WTC11 (cell line): Measurements from ENCODE around the gene C1QL4. TPM values are rescaled to one million over a fixed set of nuclear protein-coding genes. Genes with fewer than 3 reads are reported as not detected.

Source experiments
- CBFB ChIP-seq: sonication (generic); formaldehyde crosslinking; IDR thresholded peaks from 2 replicates; pipeline ENCODE4 v1.8.1; 2022; ENCODE audit warnings: mild to moderate bottlenecking, low read depth, missing genetic modification reagents
- ELF4 ChIP-seq: sonication (generic); formaldehyde crosslinking; IDR thresholded peaks from 2 replicates; pipeline ENCODE4 v1.8.1; 2022; ENCODE audit warnings: low read depth, mild to moderate bottlenecking, moderate library complexity, missing genetic modification reagents
- ESRRA ChIP-seq: sonication (generic); formaldehyde crosslinking; IDR thresholded peaks from 2 replicates; pipeline ENCODE4 v1.8.1; 2022; ENCODE audit warnings: mild to moderate bottlenecking, missing genetic modification reagents, borderline replicate concordance
- FOXK1 ChIP-seq: sonication (generic); formaldehyde crosslinking; IDR thresholded peaks from 2 replicates; pipeline ENCODE4 v1.8.0; 2022; ENCODE audit warnings: mild to moderate bottlenecking, moderate library complexity, missing genetic modification reagents
- JAZF1 ChIP-seq: fragments of 250-450 bp; sonication (Bioruptor Pico); IDR thresholded peaks from 2 replicates; pipeline ENCODE4 v1.9.0; 2021; ENCODE audit warnings: moderate library complexity, mild to moderate bottlenecking, inconsistent platforms
- OVOL2 ChIP-seq: fragments of 250-450 bp; sonication (Bioruptor Pico); IDR thresholded peaks from 2 replicates; pipeline ENCODE4 v1.9.0; 2021; ENCODE audit warnings: mild to moderate bottlenecking, borderline replicate concordance
- SMAD4 ChIP-seq: sonication (generic); formaldehyde crosslinking; IDR thresholded peaks from 2 replicates; pipeline ENCODE4 v1.8.0; 2022; ENCODE audit warnings: mild to moderate bottlenecking, missing genetic modification reagents
- ZNF121 ChIP-seq: sonication (generic); formaldehyde crosslinking; IDR thresholded peaks from 2 replicates; pipeline ENCODE4 v1.8.0; 2023; ENCODE audit warnings: missing genetic modification reagents
- ZNF219 ChIP-seq: sonication (generic); formaldehyde crosslinking; IDR thresholded peaks from 2 replicates; pipeline ENCODE4 v1.8.0; 2023; ENCODE audit warnings: missing genetic modification reagents, mild to moderate bottlenecking, borderline replicate concordance
- ZNF317 ChIP-seq: sonication (generic); formaldehyde crosslinking; IDR thresholded peaks from 2 replicates; pipeline ENCODE4 v1.8.1; 2023; ENCODE audit warnings: low read depth, mild to moderate bottlenecking, moderate library complexity, missing genetic modification reagents, borderline replicate concordance
- ZNF671 ChIP-seq: fragments of 250-450 bp; sonication (Bioruptor Pico); IDR thresholded peaks from 2 replicates; pipeline ENCODE4 v1.8.0; 2021; ENCODE audit warnings: mild to moderate bottlenecking
- total RNA-seq: library from RNA; stranded (reverse); gene quantifications from 3 replicates; pipeline ENCODE4 v1.2.3, GENCODE V29; 2021
- TF ChIP-seq, protein P1 (sequence below): sonication (generic); formaldehyde crosslinking; IDR thresholded peaks from 2 replicates; pipeline ENCODE4 v1.8.1; 2022; ENCODE audit warnings: mild to moderate bottlenecking, missing genetic modification reagents, moderate library complexity, borderline replicate concordance
- TF ChIP-seq, protein P2 (sequence below): sonication (generic); formaldehyde crosslinking; IDR thresholded peaks from 2 replicates; pipeline ENCODE4 v1.8.0; 2022; ENCODE audit warnings: missing genetic modification reagents
- TF ChIP-seq, protein P3 (sequence below): sonication (generic); formaldehyde crosslinking; conservative IDR thresholded peaks from 2 replicates; pipeline ENCODE4 v1.8.1; 2023; ENCODE audit warnings: mild to moderate bottlenecking, low read depth, missing genetic modification reagents, moderate library complexity
- TF ChIP-seq, protein P4 (sequence below): sonication (generic); formaldehyde crosslinking; IDR thresholded peaks from 2 replicates; pipeline ENCODE4 v1.8.0; 2022; ENCODE audit warnings: mild to moderate bottlenecking, missing genetic modification reagents
- TF ChIP-seq, protein P5 (sequence below): fragments of 250-450 bp; sonication (Bioruptor Pico); conservative IDR thresholded peaks from 2 replicates; pipeline ENCODE4 v1.9.0; 2021; ENCODE audit warnings: mild to moderate bottlenecking
- TF ChIP-seq, protein P6 (sequence below): fragments of 250-450 bp; sonication (Bioruptor Pico); IDR thresholded peaks from 2 replicates; pipeline ENCODE4 v2.1.2; 2022; ENCODE audit warnings: mild to moderate bottlenecking, moderate library complexity
- TF ChIP-seq, protein P7 (sequence below): fragments of 250-450 bp; sonication (Bioruptor Pico); IDR thresholded peaks from 2 replicates; pipeline ENCODE4 v1.9.0; 2021; ENCODE audit warnings: mild to moderate bottlenecking
- TF ChIP-seq, protein P8 (sequence below): sonication (generic); formaldehyde crosslinking; IDR thresholded peaks from 2 replicates; pipeline ENCODE4 v1.8.1; 2022; ENCODE audit warnings: missing genetic modification reagents, borderline replicate concordance
- TF ChIP-seq, protein P9 (sequence below): sonication (generic); formaldehyde crosslinking; IDR thresholded peaks from 2 replicates; pipeline ENCODE4 v1.8.1; 2022; ENCODE audit warnings: mild to moderate bottlenecking, moderate library complexity, missing genetic modification reagents
- TF ChIP-seq, protein P10 (sequence below): sonication (generic); formaldehyde crosslinking; IDR thresholded peaks from 2 replicates; pipeline ENCODE4 v1.8.1; 2022; ENCODE audit warnings: low read depth, missing genetic modification reagents, borderline replicate concordance

The C1QL4 gene
- total RNA-seq, 1 experiment from 2014 or later, result 1.2 TPM

DNA sequence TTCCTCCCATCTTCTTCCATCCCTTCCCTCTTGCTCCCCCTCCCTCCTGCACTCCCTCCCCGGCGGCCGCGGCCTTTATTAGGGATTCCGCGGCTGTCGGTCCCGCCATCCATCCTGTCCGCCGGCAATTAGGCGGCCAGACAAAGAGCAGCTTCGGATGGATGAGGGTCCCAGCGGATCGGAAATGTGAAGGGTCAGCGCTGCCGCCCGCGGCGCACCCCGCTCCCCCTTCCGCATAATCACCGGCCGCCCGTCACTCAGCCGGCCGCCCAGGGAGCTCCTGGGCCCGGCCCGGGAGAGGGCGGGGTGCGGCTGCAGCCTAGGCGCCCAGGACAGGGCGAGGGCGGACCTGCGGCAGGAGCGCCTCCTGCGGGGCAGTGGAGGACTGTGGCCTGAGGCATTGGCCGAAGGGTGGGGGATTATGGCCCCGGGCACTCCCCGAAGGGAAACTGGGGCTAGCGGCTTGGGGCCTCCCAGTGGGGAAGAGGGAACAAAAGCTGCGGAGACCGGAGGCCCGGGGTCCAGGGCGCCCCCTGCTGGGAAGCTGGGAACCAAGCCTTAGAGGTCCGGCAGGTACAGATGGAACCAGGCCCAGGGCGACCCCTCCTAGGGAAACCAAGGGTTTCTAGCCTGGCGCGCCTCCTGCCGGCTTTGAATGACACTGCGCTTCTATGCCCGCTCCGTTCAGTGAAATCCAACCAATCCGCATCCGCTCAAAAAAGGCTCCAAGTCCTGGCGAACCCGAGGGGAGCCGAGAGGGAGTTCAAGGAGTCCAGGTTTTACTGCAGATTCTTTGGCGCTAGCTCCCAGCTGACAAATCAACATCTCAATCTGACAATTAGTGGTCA lies 5.3 kb upstream of the C1QL4 start (continued):
- TF ChIP-seq, protein P1, sequence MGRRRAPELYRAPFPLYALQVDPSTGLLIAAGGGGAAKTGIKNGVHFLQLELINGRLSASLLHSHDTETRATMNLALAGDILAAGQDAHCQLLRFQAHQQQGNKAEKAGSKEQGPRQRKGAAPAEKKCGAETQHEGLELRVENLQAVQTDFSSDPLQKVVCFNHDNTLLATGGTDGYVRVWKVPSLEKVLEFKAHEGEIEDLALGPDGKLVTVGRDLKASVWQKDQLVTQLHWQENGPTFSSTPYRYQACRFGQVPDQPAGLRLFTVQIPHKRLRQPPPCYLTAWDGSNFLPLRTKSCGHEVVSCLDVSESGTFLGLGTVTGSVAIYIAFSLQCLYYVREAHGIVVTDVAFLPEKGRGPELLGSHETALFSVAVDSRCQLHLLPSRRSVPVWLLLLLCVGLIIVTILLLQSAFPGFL, result no peak
- TF ChIP-seq ELF4 (CRISPR knock-in tag) (no peak), SMAD4 (CRISPR knock-in tag) (no peak), OVOL2 (CRISPR knock-in tag) (no peak), ZNF317 (CRISPR knock-in tag) (no peak), CBFB (no peak), FOXK1 (CRISPR knock-in tag) (peak; percentile 40; the same call in 1 of the 2 replicates), JAZF1 (no peak), ZNF121 (CRISPR knock-in tag) (no peak), ZNF219 (CRISPR knock-in tag) (no peak), ZNF671 (CRISPR knock-in tag) (no peak), ESRRA (CRISPR knock-in tag) (no peak)
- TF ChIP-seq, protein P2, sequence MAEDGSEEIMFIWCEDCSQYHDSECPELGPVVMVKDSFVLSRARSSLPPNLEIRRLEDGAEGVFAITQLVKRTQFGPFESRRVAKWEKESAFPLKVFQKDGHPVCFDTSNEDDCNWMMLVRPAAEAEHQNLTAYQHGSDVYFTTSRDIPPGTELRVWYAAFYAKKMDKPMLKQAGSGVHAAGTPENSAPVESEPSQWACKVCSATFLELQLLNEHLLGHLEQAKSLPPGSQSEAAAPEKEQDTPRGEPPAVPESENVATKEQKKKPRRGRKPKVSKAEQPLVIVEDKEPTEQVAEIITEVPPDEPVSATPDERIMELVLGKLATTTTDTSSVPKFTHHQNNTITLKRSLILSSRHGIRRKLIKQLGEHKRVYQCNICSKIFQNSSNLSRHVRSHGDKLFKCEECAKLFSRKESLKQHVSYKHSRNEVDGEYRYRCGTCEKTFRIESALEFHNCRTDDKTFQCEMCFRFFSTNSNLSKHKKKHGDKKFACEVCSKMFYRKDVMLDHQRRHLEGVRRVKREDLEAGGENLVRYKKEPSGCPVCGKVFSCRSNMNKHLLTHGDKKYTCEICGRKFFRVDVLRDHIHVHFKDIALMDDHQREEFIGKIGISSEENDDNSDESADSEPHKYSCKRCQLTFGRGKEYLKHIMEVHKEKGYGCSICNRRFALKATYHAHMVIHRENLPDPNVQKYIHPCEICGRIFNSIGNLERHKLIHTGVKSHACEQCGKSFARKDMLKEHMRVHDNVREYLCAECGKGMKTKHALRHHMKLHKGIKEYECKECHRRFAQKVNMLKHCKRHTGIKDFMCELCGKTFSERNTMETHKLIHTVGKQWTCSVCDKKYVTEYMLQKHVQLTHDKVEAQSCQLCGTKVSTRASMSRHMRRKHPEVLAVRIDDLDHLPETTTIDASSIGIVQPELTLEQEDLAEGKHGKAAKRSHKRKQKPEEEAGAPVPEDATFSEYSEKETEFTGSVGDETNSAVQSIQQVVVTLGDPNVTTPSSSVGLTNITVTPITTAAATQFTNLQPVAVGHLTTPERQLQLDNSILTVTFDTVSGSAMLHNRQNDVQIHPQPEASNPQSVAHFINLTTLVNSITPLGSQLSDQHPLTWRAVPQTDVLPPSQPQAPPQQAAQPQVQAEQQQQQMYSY (CRISPR knock-in tag), result peak; percentile 96
- TF ChIP-seq, protein P3, sequence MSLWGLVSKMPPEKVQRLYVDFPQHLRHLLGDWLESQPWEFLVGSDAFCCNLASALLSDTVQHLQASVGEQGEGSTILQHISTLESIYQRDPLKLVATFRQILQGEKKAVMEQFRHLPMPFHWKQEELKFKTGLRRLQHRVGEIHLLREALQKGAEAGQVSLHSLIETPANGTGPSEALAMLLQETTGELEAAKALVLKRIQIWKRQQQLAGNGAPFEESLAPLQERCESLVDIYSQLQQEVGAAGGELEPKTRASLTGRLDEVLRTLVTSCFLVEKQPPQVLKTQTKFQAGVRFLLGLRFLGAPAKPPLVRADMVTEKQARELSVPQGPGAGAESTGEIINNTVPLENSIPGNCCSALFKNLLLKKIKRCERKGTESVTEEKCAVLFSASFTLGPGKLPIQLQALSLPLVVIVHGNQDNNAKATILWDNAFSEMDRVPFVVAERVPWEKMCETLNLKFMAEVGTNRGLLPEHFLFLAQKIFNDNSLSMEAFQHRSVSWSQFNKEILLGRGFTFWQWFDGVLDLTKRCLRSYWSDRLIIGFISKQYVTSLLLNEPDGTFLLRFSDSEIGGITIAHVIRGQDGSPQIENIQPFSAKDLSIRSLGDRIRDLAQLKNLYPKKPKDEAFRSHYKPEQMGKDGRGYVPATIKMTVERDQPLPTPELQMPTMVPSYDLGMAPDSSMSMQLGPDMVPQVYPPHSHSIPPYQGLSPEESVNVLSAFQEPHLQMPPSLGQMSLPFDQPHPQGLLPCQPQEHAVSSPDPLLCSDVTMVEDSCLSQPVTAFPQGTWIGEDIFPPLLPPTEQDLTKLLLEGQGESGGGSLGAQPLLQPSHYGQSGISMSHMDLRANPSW (CRISPR knock-in tag), result no peak
- TF ChIP-seq, protein P4, sequence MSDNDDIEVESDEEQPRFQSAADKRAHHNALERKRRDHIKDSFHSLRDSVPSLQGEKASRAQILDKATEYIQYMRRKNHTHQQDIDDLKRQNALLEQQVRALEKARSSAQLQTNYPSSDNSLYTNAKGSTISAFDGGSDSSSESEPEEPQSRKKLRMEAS, result peak; percentile 39; the same call in 1 of the 2 replicates
- TF ChIP-seq, protein P5, sequence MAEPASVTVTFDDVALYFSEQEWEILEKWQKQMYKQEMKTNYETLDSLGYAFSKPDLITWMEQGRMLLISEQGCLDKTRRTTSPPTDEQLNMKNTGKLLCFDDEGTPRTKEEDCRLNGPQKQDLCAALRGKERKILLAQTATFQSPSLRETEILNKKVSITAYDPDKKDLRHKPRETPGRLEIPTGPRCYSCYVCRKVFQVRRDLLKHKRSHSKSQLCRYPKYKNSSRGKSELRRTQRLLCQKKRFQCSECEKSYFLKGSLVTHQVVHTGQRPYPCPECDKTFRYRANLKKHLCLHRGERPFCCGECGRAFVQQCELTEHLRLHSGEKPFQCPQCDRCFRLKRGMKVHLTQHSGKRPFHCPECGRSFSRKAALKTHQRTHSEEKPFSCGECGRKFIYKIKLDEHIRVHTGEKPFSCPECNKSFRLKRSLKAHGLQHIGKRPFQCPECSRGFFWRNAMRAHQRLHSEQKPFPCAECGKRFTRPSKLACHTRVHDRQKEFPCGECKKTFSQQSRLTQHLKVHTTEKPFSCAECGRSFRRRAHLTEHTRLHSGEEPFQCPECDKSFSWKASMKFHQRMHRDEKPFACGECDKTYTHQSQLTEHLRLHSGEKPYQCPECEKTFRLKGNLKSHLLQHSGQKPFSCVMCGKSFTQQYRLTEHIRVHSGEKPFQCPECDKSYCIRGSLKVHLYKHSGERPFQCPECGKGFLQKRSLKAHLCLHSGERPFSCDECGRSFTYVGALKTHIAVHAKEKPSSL (CRISPR knock-in tag), result no peak
- TF ChIP-seq, protein P6, sequence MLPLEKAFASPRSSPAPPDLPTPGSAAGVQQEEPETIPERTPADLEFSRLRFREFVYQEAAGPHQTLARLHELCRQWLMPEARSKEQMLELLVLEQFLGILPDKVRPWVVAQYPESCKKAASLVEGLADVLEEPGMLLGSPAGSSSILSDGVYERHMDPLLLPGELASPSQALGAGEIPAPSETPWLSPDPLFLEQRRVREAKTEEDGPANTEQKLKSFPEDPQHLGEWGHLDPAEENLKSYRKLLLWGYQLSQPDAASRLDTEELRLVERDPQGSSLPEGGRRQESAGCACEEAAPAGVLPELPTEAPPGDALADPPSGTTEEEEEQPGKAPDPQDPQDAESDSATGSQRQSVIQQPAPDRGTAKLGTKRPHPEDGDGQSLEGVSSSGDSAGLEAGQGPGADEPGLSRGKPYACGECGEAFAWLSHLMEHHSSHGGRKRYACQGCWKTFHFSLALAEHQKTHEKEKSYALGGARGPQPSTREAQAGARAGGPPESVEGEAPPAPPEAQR (CRISPR knock-in tag), result no peak
- TF ChIP-seq, protein P7, sequence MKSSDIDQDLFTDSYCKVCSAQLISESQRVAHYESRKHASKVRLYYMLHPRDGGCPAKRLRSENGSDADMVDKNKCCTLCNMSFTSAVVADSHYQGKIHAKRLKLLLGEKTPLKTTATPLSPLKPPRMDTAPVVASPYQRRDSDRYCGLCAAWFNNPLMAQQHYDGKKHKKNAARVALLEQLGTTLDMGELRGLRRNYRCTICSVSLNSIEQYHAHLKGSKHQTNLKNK (CRISPR knock-in tag), result no peak
- TF ChIP-seq, protein P8, sequence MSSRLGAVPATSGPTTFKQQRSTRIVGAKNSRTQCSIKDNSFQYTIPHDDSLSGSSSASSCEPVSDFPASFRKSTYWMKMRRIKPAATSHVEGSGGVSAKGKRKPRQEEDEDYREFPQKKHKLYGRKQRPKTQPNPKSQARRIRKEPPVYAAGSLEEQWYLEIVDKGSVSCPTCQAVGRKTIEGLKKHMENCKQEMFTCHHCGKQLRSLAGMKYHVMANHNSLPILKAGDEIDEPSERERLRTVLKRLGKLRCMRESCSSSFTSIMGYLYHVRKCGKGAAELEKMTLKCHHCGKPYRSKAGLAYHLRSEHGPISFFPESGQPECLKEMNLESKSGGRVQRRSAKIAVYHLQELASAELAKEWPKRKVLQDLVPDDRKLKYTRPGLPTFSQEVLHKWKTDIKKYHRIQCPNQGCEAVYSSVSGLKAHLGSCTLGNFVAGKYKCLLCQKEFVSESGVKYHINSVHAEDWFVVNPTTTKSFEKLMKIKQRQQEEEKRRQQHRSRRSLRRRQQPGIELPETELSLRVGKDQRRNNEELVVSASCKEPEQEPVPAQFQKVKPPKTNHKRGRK (CRISPR knock-in tag), result no peak
- TF ChIP-seq, protein P9, sequence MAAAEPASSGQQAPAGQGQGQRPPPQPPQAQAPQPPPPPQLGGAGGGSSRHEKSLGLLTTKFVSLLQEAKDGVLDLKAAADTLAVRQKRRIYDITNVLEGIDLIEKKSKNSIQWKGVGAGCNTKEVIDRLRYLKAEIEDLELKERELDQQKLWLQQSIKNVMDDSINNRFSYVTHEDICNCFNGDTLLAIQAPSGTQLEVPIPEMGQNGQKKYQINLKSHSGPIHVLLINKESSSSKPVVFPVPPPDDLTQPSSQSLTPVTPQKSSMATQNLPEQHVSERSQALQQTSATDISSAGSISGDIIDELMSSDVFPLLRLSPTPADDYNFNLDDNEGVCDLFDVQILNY, result peak; percentile 9; the same call in 1 of the 2 replicates
- TF ChIP-seq, protein P10, sequence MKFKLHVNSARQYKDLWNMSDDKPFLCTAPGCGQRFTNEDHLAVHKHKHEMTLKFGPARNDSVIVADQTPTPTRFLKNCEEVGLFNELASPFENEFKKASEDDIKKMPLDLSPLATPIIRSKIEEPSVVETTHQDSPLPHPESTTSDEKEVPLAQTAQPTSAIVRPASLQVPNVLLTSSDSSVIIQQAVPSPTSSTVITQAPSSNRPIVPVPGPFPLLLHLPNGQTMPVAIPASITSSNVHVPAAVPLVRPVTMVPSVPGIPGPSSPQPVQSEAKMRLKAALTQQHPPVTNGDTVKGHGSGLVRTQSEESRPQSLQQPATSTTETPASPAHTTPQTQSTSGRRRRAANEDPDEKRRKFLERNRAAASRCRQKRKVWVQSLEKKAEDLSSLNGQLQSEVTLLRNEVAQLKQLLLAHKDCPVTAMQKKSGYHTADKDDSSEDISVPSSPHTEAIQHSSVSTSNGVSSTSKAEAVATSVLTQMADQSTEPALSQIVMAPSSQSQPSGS (CRISPR knock-in tag), result no peak
